Measurements from ENCODE around the gene PADI1.

The PADI1 gene, protein sequence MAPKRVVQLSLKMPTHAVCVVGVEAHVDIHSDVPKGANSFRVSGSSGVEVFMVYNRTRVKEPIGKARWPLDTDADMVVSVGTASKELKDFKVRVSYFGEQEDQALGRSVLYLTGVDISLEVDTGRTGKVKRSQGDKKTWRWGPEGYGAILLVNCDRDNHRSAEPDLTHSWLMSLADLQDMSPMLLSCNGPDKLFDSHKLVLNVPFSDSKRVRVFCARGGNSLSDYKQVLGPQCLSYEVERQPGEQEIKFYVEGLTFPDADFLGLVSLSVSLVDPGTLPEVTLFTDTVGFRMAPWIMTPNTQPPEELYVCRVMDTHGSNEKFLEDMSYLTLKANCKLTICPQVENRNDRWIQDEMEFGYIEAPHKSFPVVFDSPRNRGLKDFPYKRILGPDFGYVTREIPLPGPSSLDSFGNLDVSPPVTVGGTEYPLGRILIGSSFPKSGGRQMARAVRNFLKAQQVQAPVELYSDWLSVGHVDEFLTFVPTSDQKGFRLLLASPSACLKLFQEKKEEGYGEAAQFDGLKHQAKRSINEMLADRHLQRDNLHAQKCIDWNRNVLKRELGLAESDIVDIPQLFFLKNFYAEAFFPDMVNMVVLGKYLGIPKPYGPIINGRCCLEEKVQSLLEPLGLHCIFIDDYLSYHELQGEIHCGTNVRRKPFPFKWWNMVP

GRCh38 chr1:17204546-17205440 is at the start of gene PADI1:
PADI1 (plus strand) TSS chr1:17205128; CDS start chr1:17205218, 90 bp downstream.
- H3K4me3 ChIP-seq (replicated peaks in 1 of 2; ENCODE audit: low read depth in 2 of 2, low read length in 2 of 2): no peak within 1 kb of the TSS
- TF ChIP-seq, protein P1, sequence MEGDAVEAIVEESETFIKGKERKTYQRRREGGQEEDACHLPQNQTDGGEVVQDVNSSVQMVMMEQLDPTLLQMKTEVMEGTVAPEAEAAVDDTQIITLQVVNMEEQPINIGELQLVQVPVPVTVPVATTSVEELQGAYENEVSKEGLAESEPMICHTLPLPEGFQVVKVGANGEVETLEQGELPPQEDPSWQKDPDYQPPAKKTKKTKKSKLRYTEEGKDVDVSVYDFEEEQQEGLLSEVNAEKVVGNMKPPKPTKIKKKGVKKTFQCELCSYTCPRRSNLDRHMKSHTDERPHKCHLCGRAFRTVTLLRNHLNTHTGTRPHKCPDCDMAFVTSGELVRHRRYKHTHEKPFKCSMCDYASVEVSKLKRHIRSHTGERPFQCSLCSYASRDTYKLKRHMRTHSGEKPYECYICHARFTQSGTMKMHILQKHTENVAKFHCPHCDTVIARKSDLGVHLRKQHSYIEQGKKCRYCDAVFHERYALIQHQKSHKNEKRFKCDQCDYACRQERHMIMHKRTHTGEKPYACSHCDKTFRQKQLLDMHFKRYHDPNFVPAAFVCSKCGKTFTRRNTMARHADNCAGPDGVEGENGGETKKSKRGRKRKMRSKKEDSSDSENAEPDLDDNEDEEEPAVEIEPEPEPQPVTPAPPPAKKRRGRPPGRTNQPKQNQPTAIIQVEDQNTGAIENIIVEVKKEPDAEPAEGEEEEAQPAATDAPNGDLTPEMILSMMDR (IDR thresholded peaks at IDR 0.05; ENCODE audit: low read depth, low read length): no peak
- no peak for DNase-seq (ENCODE audit: low read depth in 2 of 2)

DNA sequence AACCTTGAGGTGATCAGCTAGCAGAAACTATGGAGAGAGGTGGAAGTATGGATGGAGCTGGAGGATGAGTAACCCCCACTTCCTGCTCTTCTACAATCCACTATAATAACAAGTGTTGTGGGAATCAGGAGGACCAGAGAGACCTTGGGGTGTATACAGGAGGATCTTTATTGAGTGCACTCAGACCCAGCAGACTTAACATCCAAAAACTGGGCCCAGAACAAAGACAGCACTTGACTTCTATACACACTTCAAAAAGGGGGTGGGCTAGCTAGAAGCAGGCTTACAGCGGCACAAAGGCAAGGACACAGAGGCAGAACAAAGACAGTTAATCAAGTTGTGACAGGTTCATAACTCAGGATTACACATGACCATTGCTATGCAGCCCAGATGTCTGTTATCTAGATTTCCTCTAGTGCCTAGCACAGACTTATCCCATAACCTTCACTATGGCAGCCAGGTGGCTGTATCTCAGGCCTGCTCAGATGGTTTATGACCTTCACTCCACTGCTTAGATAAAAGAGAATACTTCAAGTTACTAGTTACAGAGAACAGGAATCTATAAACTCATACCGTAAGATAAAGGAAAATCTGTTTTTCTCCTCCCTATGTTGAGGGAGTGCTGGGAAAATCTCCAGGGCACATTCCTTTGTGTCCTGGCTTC is 49.5 kb upstream of the PADI1 start:
- TF ChIP-seq, protein P1 (IDR thresholded peaks at IDR 0.05; ENCODE audit: low read depth, low read length): no peak
- DNase-seq (ENCODE audit: low read depth in 2 of 2): peak in 1 of 2 donors; percentile 24
- no peak overlapping the region for H3K4me3 ChIP-seq (replicated peaks in 1 of 2; ENCODE audit: low read depth in 2 of 2, low read length in 2 of 2)

DNA sequence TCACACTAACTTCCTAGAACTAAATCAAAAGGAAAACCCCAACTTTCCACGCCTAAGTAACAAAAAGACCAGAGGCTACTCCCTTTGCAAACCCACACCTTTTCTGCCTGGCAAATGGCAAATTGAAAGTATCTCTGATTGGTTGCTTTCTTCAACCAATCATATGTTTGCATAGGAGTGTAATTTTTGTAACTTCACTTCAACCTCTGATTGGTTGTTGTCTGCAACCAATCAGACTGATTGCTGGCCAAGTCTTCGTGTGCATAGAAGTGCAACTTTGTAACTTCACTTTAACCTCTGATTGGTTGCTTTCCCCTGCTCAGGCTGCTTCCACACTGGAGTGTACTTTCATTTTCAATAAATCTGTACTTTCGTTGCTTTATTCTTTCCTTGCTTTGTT is 48.8 kb upstream of the PADI1 start:
- DNase-seq (ENCODE audit: low read depth in 2 of 2): peak; percentile 22 to 48
- H3K4me3 ChIP-seq (replicated peaks in 1 of 2; ENCODE audit: low read depth in 2 of 2, low read length in 2 of 2): no peak overlapping the region
- TF ChIP-seq, protein P1 (IDR thresholded peaks at IDR 0.05; ENCODE audit: low read depth, low read length): no peak

- TF ChIP-seq, protein P1 (IDR thresholded peaks at IDR 0.05; ENCODE audit: low read depth, low read length): no peak
- DNase-seq (ENCODE audit: low read depth in 2 of 2): no peak
- H3K4me3 ChIP-seq (replicated peaks in 1 of 2; ENCODE audit: low read depth in 2 of 2, low read length in 2 of 2): no peak overlapping the region
Measured at GRCh38 chr1:17158961-17159360, 46.0 kb upstream of the PADI1 start.

DNA sequence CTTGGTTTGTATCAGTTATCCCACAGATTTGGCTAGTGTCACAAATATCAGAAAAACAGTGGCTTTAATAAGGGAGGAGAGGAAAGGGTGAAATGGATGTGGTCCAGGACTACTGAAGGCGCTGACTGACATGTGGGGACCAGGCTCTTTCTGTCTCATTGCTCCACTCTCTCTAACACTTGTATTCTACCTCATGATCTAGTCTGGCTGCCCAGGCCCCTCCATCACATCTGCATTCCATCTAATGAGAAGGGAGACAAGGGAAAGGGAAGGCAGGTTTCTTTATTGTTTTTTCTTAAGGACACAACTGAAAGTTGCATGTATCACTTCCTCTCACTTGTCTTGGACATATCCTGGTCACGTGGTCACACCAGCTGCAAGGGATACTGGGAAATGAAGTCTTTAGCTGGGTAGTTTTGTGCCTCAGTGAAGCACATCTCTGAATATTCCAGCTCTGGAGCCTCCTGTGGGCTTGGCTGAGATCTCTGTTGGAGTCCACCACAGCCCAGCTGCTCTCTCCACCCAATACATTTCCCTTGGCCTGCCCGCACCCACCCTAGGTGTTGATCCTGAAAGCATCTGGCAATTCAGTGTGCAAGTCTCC is 43.7 kb upstream of the PADI1 start:
- TF ChIP-seq, protein P1 (IDR thresholded peaks at IDR 0.05; ENCODE audit: low read depth, low read length): no peak
- no peak overlapping the region for H3K4me3 ChIP-seq (replicated peaks in 1 of 2; ENCODE audit: low read depth in 2 of 2, low read length in 2 of 2)
- DNase-seq (ENCODE audit: low read depth in 2 of 2): peak; percentile 26 to 41

Measured in cardiac fibroblast (primary cell).